ENCODE data around the gene TMEM63B.
"Not testable (repeated sequence)": the region's sequence is repeated elsewhere in the genome, so short reads cannot be mapped to it uniquely, and the experiment has no call there.

The TMEM63B gene

GRCh38 chr6:44172731-44173500 is 45.6 kb downstream of the TMEM63B start:
- no peak for FAIRE-seq

DNA sequence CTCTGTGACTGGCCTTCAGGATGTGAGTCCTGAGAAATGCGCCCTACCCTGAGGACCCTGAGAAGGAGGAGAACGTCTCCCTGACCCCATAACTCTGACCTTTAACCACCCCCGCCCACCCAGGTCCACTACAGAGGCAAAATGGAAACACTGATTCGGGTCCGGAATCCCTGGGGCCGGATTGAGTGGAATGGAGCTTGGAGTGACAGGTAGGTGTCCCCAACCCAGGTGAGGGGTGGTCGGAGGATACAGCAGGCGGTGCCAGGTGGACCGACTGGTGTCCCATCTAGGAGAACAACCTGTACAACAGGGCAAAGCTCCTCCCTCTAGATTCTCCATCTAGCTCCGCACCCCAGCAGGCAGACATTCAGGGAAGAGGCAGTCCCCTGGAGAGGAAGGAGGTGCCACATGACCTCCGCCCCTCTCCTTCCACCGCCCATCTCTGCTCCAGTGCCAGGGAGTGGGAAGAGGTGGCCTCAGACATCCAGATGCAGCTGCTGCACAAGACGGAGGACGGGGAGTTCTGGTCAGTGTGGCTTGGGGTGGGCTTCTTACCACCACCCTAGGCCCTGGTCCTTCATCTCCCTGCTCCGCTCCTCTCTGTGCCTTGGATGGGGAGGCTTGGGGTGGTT is 48.9 kb downstream of the TMEM63B start:
- no peak for FAIRE-seq

GRCh38 chr6:44176762-44177509 is 49.6 kb downstream of the TMEM63B start:
- no peak for FAIRE-seq

DNA sequence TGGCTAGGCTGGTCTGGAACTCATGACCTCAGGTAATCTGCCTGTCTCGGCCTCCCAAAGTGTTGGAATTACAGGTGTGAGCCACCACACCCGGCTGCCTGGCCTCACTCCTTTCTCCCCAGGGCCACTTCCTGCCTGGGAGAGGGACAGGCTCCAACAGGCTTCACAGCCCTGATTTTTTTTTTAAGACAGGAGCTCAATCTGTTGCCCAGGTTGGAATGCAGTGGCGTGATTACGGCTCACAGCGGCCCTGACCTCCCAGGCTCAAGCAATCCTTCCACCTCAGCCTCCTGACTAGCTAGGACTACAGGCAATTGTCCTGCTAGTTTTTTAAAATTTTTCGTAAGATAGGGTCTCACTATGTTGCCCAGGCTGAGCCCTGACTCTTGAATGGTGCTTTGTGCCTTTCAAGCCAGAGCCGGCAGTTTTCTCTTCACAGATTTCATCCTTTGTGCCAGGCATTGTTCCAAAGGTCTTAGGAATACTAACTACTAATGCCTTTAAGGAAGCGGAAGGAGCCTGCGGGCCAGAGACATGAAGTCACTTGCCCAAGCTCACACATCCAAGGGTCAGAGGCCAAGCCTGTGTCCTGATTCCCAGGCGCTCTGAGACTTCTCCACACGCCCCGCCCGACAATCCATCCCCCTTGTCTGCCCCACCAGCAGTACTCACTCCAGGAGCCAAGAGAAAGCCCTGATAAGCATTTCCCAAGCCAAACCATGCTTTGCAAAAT is 50.5 kb downstream of the TMEM63B start:
- no peak for FAIRE-seq

DNA sequence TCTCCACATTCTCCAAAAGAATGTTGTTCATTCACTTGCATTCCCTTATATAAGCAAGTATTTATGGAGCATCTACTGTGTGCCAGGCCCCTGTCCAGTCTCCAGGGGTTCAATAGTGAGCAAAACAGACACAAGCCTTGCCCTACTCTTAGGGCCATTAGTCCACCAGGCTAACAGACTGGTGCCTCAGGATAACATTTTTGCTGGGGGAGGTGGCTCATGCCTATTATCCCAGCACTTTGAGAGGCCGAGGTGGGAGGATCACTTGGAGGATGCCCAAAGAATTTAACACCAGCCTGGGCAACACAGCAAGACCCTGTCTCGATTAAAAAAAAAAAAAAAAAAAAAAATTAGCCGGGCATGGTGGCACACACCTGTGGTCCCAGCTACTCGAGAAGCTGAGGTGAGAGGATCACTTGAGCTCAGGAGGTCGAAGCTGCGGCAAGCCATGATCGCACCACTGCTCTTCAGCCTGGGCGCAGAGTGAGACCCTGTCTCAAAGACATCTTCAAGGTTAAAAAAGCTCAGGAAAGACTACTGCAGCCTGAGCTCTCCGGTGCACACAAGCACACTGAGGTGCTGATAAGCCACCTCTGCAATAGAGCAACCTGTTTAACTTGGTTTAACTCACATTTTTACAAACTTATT is 51.2 kb downstream of the TMEM63B start:
- FAIRE-seq = no peak

- FAIRE-seq = no peak
These were observed 51.8 kb downstream of the TMEM63B start for GRCh38 chr6:44179072-44179536.

DNA sequence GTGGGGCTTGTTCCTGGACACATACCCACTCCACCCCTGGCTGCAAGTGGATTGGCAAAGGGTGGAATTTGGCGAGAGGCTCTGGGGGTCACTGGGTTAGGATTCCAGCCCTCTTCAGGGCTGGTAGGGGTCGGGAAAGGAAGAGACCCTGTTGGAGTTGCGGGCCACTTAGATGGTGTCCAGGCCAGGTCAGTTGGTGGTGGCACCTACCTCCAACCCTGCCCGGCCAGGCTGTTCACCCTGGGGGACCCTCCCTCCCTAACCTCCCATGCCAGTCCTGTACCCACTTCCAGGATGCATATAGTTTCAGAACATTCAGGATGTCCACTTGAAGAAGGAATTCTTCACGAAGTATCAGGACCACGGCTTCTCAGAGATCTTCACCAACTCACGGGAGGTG is 52.3 kb downstream of the TMEM63B start:
- FAIRE-seq = no peak

GRCh38 chr6:44180406-44180805 is 53.1 kb downstream of the TMEM63B start:
- FAIRE-seq = no peak

DNA sequence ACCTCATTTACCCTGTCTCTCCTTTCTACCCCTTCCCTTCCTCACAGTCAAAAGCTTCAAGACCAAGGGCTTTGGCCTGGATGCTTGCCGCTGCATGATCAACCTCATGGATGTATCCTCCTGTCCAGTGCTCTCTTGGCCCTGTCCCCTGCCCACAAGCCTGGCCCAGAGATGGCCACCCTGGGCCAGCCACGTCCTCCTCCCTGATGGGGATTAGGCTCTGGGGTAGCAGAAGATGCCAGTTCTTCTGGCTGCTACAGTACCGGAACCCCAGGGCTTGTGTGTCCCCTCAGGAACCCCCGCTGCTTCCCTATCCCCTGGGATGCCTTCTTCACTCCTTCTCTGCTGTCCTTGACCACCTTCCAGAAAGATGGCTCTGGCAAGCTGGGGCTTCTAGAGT is 53.5 kb downstream of the TMEM63B start:
- FAIRE-seq = no peak

- FAIRE-seq = not testable (repeated sequence)
These were observed 54.4 kb downstream of the TMEM63B start for GRCh38 chr6:44181784-44182183.

DNA sequence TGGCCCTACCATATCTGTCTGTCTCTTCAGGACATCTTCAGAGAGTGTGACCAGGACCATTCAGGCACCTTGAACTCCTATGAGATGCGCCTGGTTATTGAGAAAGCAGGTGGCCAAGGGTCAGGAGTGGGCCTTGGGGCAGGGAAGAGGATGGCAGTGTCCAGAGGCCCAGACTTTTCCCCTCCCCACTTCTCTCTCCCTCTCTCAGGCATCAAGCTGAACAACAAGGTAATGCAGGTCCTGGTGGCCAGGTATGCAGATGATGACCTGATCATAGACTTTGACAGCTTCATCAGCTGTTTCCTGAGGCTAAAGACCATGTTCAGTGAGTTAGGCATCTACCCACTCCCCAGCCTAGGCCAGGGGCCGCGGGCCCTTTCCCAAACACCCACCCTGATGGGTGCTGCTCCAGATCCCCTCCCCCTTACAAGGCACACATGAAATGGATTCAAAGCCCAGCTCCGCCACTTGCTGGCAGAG is 55.6 kb downstream of the TMEM63B start:
- FAIRE-seq = no peak

DNA sequence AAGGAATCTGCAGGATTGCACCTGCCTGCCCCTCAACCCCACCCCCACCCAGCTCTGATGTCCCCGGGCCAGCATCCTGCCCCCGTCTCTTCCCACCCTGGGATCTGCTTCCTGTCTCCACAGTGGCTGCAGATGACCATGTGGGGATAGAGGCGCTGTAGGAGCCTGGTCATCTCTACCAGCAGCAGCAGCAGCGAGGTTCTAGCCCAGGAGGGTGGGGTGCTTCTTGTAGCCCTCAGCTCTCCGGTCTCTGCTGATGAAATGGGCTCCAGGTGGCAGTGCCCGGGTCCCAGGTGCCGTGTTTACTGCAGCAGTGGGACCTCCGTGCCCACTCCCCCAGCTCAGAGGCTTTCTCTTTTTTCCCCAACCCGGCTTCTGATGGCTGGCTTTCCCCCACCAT is 56.4 kb downstream of the TMEM63B start:
- FAIRE-seq = no peak

DNA sequence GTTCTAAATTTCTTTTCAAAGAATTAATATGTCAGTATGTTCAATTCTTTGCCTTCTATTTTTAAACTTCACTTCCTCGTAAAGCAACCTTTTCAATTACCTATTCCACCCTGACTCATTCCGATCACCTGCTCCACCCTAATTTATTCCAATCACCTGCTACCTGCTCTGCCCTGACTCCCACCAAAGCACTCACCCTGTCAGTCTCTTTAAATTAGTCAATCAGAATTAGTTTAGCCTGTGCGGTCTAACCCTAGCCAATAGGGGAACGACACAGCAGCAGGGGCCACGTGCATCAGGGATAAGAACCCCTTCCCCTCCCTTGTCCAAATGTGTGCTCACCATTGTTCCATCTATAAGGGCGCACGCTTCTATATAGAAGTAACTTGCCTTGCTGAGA is 58.0 kb downstream of the TMEM63B start:
- not testable (repeated sequence) for FAIRE-seq

DNA sequence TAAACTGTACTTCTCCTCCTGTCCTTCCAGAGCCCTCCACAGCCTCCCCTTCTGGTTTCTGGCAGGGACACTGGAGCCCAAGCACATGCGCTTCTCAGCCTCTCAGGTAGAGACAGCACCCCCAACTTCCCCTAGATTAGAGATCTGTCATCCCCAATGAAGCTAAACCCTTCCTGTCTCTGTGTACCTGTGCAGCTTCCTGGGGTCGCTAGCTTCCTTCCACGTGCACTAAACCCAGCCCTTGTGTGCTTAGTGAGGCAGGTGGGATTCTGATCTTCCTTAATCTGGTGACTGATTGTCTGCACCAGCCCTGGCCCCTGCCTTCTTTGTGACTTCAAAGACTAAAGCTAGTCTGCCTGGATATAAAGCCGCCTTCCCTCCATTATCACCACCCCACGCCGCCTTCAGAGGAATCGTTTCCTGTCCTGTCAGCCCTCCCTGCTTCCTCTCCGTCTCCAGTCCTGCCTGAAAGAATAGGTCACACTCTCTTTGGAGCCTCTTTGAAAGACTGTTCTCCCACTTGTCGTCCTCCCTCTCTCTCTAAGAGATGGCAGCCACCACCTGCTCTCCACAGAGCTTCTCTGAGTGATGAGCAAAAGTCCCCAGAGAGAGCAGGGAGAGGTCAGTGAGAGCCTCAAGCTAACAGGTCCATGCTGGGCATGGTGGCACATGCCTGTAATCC is 58.7 kb downstream of the TMEM63B start:
- no peak for FAIRE-seq

GRCh38 chr6:44186635-44187025 is 59.3 kb downstream of the TMEM63B start:
- FAIRE-seq = no peak

DNA sequence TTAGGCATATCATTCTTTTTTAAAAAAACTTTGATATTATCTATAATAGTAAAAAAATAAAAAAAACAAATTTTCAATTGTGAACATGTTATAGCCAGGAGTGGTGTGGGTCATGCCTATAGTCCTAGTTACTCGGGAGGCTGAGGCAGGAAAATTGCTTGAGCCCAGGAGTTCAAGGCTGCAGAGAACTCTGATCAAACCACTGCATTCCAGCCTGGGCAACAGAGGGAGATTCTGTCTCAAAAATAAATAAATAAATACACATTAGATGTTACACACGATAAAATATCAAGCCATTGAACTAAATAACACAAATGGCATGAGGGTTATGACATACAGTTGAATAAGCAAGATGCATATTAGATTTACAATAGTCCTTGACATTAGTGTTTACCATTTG is 61.5 kb downstream of the TMEM63B start:
- FAIRE-seq = no peak

DNA sequence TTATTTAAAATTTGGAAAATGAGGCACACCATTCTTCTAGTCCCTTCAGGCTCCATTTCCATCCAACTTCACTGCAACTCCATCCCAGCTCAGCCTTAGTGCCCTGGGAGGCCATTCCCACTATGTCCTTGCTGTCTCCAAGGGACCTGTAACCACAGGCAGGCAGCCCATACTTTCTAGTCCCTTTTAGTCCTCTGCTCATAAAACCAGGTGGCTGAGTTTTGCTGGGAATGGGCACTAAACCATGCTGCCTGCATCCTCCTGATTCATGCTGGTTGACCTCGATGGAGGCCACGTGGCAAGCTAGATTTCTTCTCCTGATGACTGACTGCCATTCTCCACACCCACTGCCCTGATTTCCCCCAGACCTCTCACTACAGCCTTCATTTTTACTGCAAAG is 61.9 kb downstream of the TMEM63B start:
- no peak for FAIRE-seq

DNA sequence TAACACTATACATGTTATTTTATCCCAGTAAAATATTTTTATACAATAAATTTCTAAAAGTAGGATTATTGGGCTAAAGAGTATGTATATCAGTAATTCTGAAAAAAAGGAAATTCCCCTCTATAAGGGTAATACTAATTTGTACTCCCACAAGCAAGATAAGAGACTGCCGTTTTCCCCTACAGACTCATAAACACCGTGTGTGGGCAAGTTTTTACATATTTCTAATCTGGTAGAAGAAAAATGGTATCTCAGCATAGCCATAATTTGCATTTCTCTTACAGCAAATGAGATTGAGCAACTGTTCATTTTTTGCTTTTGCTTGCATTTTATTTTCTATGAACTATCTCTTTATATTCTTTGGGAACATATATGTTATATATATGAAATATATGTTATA is 63.4 kb downstream of the TMEM63B start:
- FAIRE-seq = no peak

DNA sequence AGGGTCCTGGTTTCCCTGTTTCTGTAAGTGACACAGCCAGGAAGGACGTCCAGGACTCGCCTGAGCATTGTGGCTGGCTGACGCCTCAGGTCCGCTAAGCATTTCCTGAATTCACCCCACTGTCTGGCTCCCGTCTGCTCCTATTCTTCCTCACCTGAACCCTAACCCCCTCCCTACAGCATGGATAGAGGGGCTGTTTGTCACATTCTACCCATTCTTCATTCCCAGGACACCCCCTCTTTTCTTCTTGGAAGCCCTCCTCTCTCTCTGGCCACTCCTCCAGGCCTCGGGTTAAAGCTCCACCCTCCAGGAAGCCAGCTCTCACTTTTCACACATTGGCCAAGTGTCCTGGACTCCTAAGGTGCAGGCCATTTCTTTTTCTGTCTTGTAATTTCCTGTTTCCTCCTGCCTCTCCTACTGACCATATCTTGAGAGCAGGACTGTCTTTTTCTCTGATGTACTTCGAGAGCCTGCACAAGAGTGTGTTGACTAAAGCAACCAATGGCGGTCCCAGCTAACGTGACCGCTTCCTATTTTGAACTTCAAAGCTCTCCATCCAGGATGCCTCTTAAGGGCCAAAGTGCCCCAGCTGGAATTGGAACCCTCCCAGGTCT is 65.2 kb downstream of the TMEM63B start:
- no peak for FAIRE-seq

GRCh38 chr6:44193307-44193910 is 66.1 kb downstream of the TMEM63B start:
- FAIRE-seq = no peak

DNA sequence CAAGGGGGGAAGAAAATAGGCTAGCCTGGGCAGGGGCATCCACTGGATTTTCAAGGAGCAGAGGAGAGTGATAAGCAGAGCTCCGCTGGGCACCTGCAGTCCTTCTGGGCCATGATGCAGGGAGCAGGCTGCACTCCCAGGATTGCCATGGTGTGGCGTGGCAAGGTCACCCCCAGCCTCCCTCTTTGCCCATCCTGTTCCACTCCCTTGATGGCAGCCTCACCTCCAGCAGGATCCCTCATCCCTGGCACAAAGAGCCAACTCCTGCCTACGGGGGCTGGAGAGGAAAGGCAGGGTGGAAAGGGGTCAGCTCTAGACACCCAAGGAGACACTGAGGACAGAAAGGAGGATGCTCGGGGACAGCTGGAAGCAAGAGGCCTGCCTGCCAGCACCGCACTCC is 67.0 kb downstream of the TMEM63B start:
- FAIRE-seq = no peak

Measured in islet of Langerhans (tissue), 1 donor.